NCI-H2171 treated with DMSO at 0.1 percent for 48 hours (cell line): ENCODE results near the gene PCGF3.
"Not testable (repeated sequence)": the region's sequence is repeated elsewhere in the genome, so short reads cannot be mapped to it uniquely, and the experiment has no call there.

Experiments used
- DNase-seq: peaks from one replicate; lab custom pipeline; 2025; lab: John Stamatoyannopoulos, UW

PCGF3 gene

DNA sequence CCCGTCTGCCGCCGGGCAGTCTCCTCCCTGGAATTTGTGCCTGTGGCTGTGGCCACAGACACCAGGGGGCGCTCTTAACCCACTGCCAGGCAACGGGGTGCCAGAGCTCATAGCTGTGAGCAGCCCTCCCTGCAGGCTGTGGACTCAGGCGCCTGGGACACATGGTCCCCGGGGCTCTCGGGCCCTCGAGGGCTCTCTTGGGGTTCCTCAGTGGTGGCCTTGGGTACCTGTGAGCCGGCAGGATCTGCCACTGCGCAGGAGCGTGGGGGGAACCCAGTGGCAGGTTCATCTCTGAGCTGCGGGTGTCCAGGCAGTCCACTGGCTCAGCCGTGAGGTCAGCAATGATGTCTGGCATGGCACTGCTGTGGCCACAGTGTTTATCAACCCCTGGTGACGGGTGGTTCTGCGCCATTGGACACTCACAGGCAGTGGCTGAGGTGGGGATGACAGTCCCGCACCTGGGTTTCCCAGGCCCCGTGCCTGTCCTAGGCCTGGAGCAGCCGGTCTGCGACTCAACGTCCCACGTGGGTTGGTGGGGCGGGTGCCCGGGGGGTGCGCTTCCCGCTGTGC, 37.2 kb downstream of the PCGF3 start:
- DNase-seq, result no peak

- no peak for DNase-seq
These were observed 38.0 kb downstream of the PCGF3 start for GRCh38 chr4:743463-744211.

- no peak for DNase-seq
These were observed 38.7 kb downstream of the PCGF3 start for GRCh38 chr4:744212-744841.

- DNase-seq, result no peak
These were observed 42.0 kb downstream of the PCGF3 start for GRCh38 chr4:747546-748170.

GRCh38 chr4:748461-748860, 42.8 kb downstream of the PCGF3 start:
- DNase-seq, result no peak

- DNase-seq, result no peak
These were observed 44.4 kb downstream of the PCGF3 start for GRCh38 chr4:749698-750666.

GRCh38 chr4:751676-752075, 46.0 kb downstream of the PCGF3 start:
- peak; percentile 35 for DNase-seq

- peak; percentile 77 for DNase-seq
These were observed 46.7 kb downstream of the PCGF3 start for GRCh38 chr4:752196-752861.

DNA sequence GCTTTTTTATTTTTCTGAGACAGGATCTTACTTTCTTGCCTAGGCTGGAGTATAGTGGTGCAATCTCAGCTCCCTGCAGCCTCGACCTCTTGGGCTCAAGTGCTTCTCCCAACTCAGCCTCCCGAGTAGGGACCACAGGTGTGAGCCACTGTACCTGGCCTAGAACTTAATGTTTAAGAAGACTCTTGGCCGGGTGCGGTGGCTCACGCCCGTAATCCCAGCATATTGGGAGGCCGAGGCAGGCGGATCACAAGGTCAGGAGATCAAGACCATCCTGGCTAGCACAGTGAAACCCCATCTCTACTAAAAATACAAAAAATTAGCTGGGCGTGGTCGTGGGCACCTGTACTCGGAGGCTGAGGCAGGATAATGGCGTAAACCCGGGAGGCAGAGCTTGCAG, 47.6 kb downstream of the PCGF3 start:
- DNase-seq, result not testable (repeated sequence)

DNA sequence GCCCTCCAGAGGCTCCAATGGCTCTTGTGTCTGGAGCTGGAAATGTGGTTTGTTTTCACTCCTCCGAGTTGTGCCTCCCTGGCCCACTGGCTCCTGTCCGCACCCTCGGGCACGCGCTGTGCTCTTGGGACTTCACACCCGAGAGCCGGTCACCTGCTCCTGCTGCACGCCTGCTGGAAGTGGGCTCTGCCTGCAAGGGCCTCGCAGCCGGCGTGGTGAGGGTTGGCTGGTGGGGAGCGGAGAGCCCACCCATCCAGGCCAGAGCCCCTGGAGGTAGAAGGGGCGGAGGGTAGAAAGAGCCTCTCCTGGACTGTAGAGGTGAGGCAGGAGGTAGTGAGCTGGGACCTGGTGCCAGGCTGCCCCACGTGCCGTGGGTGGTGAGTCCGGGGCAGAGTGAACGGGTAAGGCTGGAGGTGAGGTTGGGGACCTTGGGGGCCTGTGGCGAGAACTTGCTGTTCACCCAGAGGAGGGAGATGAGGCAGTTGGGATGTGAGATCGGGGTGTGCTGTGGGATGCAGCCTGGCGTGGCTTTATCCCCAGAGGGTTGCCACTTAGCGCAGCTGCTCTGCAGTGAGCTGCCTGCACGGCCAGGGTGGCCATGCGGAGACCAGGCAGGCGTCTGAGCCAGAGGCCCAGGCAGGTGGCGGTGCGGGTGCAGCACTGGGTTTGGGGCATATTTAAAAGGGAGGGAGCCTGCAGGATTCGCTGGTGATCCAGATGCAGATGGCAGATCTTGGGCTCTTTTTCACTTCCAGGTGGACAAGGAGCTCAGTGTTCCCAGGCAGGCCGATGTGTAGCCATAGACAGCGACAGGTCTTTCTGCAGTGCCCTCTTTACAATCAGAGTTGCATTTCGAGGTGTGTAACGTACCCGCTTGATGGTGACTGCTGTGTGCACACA, 48.8 kb downstream of the PCGF3 start:
- no peak for DNase-seq

DNA sequence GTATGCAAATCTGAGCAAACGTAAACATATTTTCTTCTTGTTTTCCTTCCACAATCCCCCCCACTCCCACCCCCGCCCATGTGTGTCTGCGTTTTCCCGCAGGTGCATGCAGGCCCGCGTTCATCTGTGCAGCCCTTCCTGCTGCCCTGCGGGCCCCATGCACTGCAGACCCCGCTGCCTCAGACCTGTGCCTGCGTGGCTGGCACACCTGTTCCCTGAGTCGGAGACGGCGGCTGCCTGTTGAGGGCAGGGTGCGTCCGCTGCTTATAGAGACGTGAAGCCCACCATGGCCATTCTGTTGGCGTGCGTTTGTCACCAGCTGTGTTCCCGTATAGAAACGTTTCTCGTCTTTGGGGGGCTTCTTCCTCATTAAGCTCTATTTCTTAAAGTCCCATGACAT, 51.5 kb downstream of the PCGF3 start:
- no peak for DNase-seq

- not testable (repeated sequence) for DNase-seq
These were observed 54.2 kb downstream of the PCGF3 start for GRCh38 chr4:759810-760209.

DNA sequence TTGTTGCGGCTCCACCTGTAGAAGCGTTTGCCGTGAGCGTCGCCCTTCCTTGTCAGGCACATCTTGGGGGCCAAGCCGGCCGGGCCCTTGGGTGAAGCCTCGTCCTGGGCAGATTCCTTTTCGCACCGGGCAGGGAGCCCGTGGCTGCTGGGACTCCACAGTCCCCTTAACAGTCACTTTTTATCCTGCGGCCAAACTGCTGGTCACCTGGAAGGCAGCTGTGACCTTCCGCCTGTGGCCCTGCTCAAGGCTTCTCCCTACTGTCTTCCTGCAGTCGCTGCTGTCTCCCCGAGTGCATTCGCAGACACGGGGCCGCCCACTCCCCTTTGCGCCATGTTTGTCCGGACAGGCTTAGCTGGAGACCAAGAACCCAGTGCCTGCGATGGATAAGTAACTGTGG, 55.0 kb downstream of the PCGF3 start:
- DNase-seq, result no peak

GRCh38 chr4:761086-761485, 55.5 kb downstream of the PCGF3 start:
- no peak for DNase-seq

GRCh38 chr4:761739-762138, 56.1 kb downstream of the PCGF3 start:
- no peak for DNase-seq

DNA sequence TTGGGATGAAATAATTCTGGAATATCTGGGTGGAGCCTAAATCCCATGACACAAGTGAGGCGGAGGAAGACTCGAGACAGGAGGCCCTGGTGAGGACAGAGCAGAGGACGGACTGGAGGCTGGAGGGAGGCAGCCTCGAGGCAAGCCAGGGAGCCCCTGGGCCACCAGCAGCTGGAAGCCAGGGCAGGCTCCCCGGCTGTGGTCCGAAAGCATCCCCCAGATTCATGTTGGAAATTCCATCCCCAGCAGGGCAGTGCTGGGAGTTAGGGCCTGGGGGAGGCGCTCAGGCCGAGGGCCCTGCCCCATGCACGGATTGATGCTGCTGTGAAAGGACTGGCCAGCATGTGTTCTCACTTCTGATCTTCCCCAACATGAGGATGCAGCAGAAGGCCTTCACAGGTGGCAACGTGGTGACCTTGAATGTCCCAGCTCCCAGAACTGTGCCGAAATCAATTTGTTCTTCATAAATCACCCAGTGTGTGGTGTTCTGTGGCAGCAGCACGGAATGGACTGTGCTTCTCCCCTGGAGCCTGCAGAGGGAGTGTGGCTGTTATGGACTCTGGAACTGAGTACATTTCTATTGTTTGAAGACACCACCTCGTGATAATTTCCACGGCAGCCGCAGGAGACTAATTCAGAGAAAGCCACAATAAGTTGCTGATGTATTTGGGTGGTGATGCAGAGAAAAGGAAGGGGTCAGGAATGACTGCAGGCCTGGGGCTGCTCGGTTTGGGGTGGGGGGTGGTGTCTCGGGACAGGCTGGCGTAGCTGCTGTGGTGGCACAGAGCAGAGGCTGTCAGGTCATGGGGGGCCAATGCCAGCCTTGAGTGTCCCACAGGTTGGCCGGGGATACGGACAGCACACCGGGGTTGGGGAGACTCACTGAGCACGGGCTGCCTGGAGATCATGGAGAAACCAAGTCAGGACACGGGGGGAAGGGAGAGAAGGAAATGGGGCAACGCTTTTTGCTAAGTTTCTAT, 56.9 kb downstream of the PCGF3 start:
- DNase-seq, result no peak

DNA sequence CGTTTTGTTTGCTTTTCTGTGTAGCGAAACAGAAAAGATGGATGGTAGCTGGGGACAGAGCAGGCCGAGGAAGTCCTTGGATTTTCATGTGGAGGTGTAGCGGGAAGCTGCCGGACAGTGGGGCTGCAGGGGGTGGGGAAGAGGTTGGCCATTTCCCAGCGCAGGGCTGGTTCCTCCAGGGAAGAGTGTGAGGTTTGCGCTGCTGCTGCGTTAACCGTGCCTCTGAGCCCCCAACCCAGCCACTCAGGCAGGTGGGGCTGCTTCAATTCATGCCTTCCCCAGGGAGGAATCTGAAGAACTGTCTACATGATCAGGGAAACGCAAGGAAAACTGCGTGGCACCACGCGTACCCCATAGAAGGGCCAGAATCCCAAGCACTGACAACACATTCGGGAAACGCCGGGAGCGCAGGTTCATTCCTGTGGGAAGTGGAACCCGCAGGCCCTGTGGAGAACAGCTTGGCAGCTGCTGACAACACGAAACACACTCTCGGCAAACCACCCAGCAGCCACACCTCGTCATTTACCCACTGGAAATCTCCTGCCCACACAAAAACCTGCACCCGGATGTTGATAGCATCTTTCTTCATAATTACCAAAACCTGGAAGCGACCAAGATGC, 57.7 kb downstream of the PCGF3 start:
- DNase-seq, result no peak

GRCh38 chr4:763922-764321, 58.3 kb downstream of the PCGF3 start:
- DNase-seq, result no peak
